ENCODE results near the gene EFNA5.

The EFNA5 gene

GRCh38 chr5:107541400-107541799, 129.3 kb downstream of the EFNA5 start:
- no peak for DNase-seq

GRCh38 chr5:107539726-107540330, 130.9 kb downstream of the EFNA5 start:
- no peak for DNase-seq

- DNase-seq: no peak
Measured at GRCh38 chr5:107538805-107539445, 131.8 kb downstream of the EFNA5 start.

- no peak for DNase-seq
Measured at GRCh38 chr5:107538331-107538730, 132.4 kb downstream of the EFNA5 start.

GRCh38 chr5:107535849-107536248, 134.9 kb downstream of the EFNA5 start:
- DNase-seq: no peak

GRCh38 chr5:107533910-107534876, 136.5 kb downstream of the EFNA5 start:
- peak; percentile 27 for DNase-seq

GRCh38 chr5:107532916-107533315, 137.8 kb downstream of the EFNA5 start:
- DNase-seq: no peak

GRCh38 chr5:107532169-107532878, 138.4 kb downstream of the EFNA5 start:
- no peak for DNase-seq

- DNase-seq: no peak
Measured at GRCh38 chr5:107531308-107531707, 139.4 kb downstream of the EFNA5 start.

GRCh38 chr5:107529618-107530017, 141.1 kb downstream of the EFNA5 start:
- no peak for DNase-seq

- DNase-seq: no peak
Measured at GRCh38 chr5:107526270-107526937, 144.3 kb downstream of the EFNA5 start.

- DNase-seq: no peak
Measured at GRCh38 chr5:107524111-107524510, 146.6 kb downstream of the EFNA5 start.

GRCh38 chr5:107523029-107523680, 147.6 kb downstream of the EFNA5 start:
- no peak for DNase-seq

- DNase-seq: no peak
Measured at GRCh38 chr5:107522456-107522855, 148.3 kb downstream of the EFNA5 start.

GRCh38 chr5:107519900-107520354, 150.8 kb downstream of the EFNA5 start:
- peak; percentile 60 for DNase-seq

- no peak for DNase-seq
Measured at GRCh38 chr5:107518616-107519015, 152.1 kb downstream of the EFNA5 start.

GRCh38 chr5:107518190-107518589, 152.5 kb downstream of the EFNA5 start:
- DNase-seq: no peak

- DNase-seq: no peak
Measured at GRCh38 chr5:107517185-107518033, 153.3 kb downstream of the EFNA5 start.

- no peak for DNase-seq
Measured at GRCh38 chr5:107516452-107517184, 154.1 kb downstream of the EFNA5 start.

- DNase-seq: no peak
Measured at GRCh38 chr5:107515521-107516080, 155.1 kb downstream of the EFNA5 start.
